DOHH2 (cell line): ENCODE data around the gene UGT1A5.

Experiments used
- H3F3A ChIP-seq: fragments of 200-600 bp; sonication (generic), shearing (Covaris generic); 2 replicates; pipeline ENCODE4 v1.6.0; 2016; ENCODE audit warnings: antibody characterized with exemption, mild to moderate bottlenecking; ENCODE audit not compliant: control insufficient read depth, insufficient read depth
- H3K27ac ChIP-seq: fragments of 200-600 bp; sonication (generic); 2 replicates; pipeline ENCODE4 v1.5.1; 2014; ENCODE audit warnings: low read depth, mild to moderate bottlenecking, low read length, moderate library complexity
- H3K27me3 ChIP-seq: fragments of 200-600 bp; sonication (generic); 2 replicates; pipeline ENCODE4 v1.6.1; 2014; ENCODE audit warnings: mild to moderate bottlenecking, low read length, mixed read lengths; ENCODE audit not compliant: control insufficient read depth
- H3K36me3 ChIP-seq: fragments of 200-600 bp; sonication (generic); 2 replicates; pipeline ENCODE4 v1.6.1; 2014; ENCODE audit warnings: mild to moderate bottlenecking, low read length, moderate library complexity, mixed read lengths; ENCODE audit not compliant: control insufficient read depth
- H3K4me1 ChIP-seq: fragments of 200-600 bp; sonication (generic); 2 replicates; pipeline ENCODE4 v1.6.1; 2014; ENCODE audit warnings: mild to moderate bottlenecking, low read length, mixed read lengths; ENCODE audit not compliant: control insufficient read depth
- H3K4me2 ChIP-seq: fragments of 200-600 bp; sonication (generic); 2 replicates; pipeline ENCODE4 v1.6.0; 2014; ENCODE audit warnings: mild to moderate bottlenecking, low read length, moderate library complexity
- H3K4me3 ChIP-seq: fragments of 200-600 bp; sonication (generic); 2 replicates; pipeline ENCODE4 v1.5.1; 2014; ENCODE audit warnings: mild to moderate bottlenecking, low read length, mixed read lengths
- H3K79me2 ChIP-seq: fragments of 200-600 bp; sonication (generic); 2 replicates; pipeline ENCODE4 v1.6.1; 2014; ENCODE audit warnings: mild to moderate bottlenecking, low read length, mixed read lengths; ENCODE audit not compliant: control insufficient read depth
- H3K9me2 ChIP-seq: fragments of 200-600 bp; sonication (generic); replicated peaks from 2 replicates; pipeline ENCODE4 v1.6.1; 2014; ENCODE audit warnings: mild to moderate bottlenecking, low read length, mixed read lengths; ENCODE audit not compliant: control insufficient read depth
- H3K9me3 ChIP-seq: fragments of 200-600 bp; sonication (generic); 2 replicates; pipeline ENCODE4 v1.6.1; 2014; ENCODE audit warnings: antibody characterized with exemption, low read length, mixed read lengths; ENCODE audit not compliant: control insufficient read depth, insufficient read depth
- H4K20me1 ChIP-seq: fragments of 200-600 bp; sonication (generic); 2 replicates; pipeline ENCODE4 v1.6.0; 2014; ENCODE audit warnings: low read depth, mild to moderate bottlenecking, antibody characterized with exemption, low read length, moderate library complexity; ENCODE audit not compliant: control insufficient read depth, insufficient read depth
- CTCF ChIP-seq: fragments of 200-600 bp; sonication (generic); IDR thresholded peaks from one replicate; pipeline ENCODE4 v1.5.1; 2014; ENCODE audit warnings: antibody characterized with exemption, mild to moderate bottlenecking, low read depth, low read length; ENCODE audit not compliant: poor library complexity, severe bottlenecking
- EZH2phosphoT487 ChIP-seq: fragments of 200-600 bp; sonication (generic); IDR thresholded peaks from 2 replicates; pipeline ENCODE4 v1.6.1; 2017; ENCODE audit warnings: borderline replicate concordance, mild to moderate bottlenecking, antibody characterized with exemption, low read length, moderate library complexity, mixed read lengths

Gene UGT1A5

DNA sequence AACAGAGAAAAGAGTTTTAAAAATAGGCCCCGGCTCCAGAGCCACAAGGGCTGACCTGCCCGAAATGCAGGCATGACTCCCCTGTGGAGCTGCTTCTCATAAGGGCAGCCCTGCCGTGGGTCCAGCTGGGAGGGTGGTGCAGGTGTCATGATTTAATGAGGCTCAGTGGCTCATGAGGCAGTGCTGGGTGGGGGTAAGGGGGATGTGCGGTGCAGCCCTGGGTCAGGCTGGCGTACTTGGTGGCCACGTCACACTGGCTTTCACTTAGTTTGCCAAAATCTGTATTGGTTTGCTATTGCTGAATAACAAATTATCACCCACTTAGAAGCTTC is 108.0 kb downstream of the UGT1A5 start:
- no peaks in the 10 kb centered on the region for H3K4me1 ChIP-seq
- H4K20me1 ChIP-seq = no peaks in the 10 kb centered on the region
- H3K4me2 ChIP-seq = no peak overlapping the region
- H3K9me3 ChIP-seq = no peaks in the 10 kb centered on the region
- H3K4me3 ChIP-seq = no peak overlapping the region
- TF ChIP-seq CTCF (no peak), EZH2phosphoT487 (no peak)
- no peaks in the 10 kb centered on the region for H3K9me2 ChIP-seq
- H3K27me3 ChIP-seq = no peaks in the 10 kb centered on the region
- H3K27ac ChIP-seq = no peak overlapping the region
- H3K36me3 ChIP-seq = no peaks in the 10 kb centered on the region
- no peaks in the 10 kb centered on the region for H3F3A ChIP-seq
- no peaks in the 10 kb centered on the region for H3K79me2 ChIP-seq

- Histone ChIP-seq H4K20me1 (no peaks in the 10 kb centered on the region), H3K9me2 (no peaks in the 10 kb centered on the region), H3K27ac (no peak overlapping the region), H3K4me3 (no peak overlapping the region), H3K79me2 (no peaks in the 10 kb centered on the region), H3F3A (no peaks in the 10 kb centered on the region), H3K9me3 (no peaks in the 10 kb centered on the region), H3K27me3 (no peaks in the 10 kb centered on the region), H3K36me3 (no peaks in the 10 kb centered on the region), H3K4me2 (no peak overlapping the region), H3K4me1 (no peaks in the 10 kb centered on the region)
- TF ChIP-seq CTCF (no peak), EZH2phosphoT487 (no peak)
Measured at GRCh38 chr2:233821196-233821595, 108.5 kb downstream of the UGT1A5 start.

GRCh38 chr2:233821709-233822100 is 109.0 kb downstream of the UGT1A5 start:
- H3K9me3 ChIP-seq = no peaks in the 10 kb centered on the region
- no peaks in the 10 kb centered on the region for H3K4me1 ChIP-seq
- no peaks in the 10 kb centered on the region for H3K27me3 ChIP-seq
- H3K9me2 ChIP-seq = no peaks in the 10 kb centered on the region
- no peaks in the 10 kb centered on the region for H3F3A ChIP-seq
- H3K4me2 ChIP-seq = no peak overlapping the region
- no peak overlapping the region for H3K4me3 ChIP-seq
- TF ChIP-seq EZH2phosphoT487 = no peak
- no peak for TF ChIP-seq CTCF
- H3K36me3 ChIP-seq = no peaks in the 10 kb centered on the region
- no peaks in the 10 kb centered on the region for H4K20me1 ChIP-seq
- no peak overlapping the region for H3K27ac ChIP-seq
- H3K79me2 ChIP-seq = no peaks in the 10 kb centered on the region
